GM19372 (cell line): ENCODE results near the gene TIAM2.
"Not testable (repeated sequence)": the region's sequence is repeated elsewhere in the genome, so short reads cannot be mapped to it uniquely, and the experiment has no call there.

Source experiments
- ATAC-seq: cut with Tn5 transposase; IDR thresholded peaks from one replicate; pipeline ENCODE4 v1.9.1; 2021; ENCODE audit warnings: mild to moderate bottlenecking, low read depth, moderate library complexity; ENCODE audit not compliant: unreplicated experiment

TIAM2 gene

DNA sequence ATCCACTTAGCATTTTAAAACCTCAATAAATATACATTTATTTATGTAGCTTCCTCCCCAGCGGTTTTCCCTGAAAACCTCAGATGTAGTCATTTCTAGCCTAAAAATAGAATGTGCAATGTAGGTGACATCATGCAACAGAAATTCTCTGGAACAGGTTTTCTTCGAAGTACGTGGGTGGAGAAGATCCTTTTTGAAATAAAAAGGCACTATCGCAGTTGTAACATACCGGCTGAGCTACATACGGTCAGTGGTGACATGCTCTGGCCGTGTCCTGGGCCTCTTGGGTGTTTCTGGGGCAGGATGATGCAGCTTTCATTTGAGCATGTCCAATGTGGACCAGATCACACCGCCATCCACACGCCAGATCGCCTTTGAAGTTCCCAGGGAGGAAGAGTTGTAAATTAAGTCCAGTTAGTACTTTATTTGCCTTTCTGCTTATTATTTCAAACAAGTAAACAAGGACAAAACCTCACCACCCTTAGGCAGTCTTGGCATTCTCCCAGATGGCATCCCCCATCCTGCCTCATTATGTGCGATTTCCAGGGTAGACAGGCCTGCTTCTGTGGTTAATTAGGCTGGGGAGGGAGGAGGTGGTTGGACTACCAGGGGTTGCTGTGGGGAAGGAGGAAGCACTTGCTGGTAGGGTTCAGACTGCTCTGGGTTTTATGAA, 159.2 kb downstream of the TIAM2 start:
- ATAC-seq: no peak

DNA sequence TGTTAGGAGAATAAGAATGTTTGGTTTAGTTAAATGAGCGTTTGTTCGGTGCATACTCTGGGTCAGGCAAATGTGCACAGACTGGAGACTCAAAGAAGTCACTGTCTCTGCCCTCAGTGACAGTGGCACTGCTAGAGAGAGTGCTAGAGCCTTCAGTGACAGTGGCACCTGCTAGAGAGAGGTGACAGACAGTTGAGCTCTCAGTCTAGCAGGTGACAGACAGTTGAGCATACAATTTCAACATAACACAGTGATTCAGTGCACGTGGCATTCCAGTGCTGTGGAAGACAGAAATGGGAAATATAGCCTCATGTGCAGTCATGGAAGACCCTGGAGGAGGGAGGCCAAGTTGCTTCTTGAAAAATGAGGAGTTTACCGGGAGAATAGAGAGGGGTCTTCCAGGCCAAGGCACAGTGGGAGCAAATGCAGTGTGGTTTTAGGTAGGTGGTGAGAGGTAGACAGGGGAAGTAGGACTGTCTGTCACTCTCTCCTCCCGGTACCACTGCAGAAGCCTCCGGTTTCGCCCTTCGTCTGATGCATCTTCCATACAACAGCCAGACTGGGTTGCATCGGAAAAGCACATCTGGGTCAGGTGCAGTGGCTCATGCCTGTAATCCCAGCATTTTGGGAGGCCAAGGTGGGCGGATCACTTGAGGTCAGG, 160.8 kb downstream of the TIAM2 start:
- no peak for ATAC-seq

DNA sequence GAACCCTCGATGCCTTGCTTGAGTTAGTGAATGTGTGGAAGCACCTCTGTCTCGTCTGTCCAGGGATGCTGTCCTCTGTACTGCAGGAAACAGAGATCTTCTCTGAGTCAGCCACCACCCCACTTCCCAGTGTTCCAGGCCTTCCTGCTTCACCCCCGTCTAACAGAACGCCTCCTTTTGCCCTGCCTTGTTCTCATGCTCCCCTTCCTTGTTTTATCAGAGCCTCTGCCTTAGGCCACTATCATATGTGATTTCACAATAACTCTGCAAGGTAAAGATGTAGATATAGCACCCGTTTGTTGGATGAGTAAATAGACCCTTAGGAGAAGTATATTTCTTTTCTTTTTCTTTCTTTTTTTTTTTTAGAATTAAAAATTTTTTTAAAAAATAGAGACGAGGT, 162.0 kb downstream of the TIAM2 start:
- no peak for ATAC-seq

DNA sequence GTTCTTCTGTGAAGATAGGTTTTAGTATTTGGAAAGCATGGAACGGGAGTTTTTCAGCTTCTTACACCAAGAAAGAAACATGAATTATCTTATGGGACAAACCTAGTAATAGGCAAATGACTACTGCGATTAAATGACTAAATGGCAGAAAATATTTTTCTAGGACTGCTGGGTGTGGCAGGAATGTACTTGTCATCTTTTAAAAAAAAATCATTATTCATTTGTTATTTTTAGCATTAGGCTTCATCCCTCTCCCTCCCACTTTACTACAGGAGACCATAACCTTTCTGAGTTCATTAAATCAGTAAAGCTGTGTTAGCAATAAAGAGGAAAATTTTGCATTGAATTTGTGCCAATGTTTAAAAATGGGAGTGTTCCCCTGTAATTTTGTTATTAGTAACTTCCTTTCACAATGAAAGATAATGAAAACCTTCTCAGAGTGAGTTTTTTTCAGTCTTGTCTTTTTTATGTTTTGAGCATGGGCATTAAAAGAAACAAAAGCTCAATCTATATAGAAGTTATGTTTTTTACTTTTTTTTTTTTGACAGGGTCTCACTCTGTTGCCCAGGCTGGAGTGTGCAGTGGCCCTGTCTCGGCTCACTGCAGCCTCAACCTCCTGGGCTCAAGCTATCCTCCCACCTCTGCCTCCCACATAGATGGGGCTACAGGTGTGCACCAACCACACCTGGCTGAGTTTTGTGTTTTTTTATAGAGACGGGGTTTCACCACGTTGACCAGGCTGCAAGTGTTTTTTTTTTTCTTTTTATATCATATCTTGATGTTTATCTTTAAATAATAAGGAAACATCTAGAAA, 163.1 kb downstream of the TIAM2 start:
- no peak for ATAC-seq

DNA sequence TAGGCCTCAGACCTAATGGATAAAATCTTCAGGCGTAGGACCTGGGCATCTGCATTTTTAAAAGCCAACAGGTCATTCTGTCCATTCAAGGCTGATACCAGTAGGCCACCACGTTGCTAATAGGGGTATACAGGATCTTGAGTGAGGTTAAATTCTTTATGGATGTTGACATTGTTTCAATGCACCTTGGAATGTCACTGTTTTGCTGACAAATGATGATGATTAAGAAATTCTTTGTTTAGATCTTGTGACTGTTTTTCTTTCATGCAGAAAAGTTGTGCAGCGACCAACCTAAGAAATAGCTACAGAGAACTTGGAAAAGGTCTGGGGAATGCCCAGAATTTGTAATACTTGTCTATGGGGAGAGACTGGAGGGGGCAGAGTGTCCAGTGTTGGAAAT, 167.6 kb downstream of the TIAM2 start:
- no peak for ATAC-seq

DNA sequence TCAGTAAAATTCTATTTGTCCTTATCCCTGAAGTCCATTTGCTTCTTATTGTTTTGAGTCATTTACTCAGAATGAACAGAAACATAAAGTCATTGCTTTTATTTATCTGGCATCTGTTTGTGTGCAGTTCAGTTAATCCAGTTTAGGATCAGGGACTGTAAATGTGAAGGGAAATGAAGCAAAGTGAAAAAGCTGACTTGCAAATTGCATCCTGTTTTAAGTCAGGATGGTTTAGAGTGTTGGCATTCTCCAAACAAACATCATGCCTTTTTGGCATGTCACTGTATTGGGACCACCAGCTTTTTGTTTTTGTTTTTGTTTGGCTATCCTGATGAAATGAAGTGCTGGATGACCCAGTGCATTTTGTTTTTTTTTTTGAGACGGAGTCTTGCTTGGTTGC, 168.5 kb downstream of the TIAM2 start:
- ATAC-seq: no peak

DNA sequence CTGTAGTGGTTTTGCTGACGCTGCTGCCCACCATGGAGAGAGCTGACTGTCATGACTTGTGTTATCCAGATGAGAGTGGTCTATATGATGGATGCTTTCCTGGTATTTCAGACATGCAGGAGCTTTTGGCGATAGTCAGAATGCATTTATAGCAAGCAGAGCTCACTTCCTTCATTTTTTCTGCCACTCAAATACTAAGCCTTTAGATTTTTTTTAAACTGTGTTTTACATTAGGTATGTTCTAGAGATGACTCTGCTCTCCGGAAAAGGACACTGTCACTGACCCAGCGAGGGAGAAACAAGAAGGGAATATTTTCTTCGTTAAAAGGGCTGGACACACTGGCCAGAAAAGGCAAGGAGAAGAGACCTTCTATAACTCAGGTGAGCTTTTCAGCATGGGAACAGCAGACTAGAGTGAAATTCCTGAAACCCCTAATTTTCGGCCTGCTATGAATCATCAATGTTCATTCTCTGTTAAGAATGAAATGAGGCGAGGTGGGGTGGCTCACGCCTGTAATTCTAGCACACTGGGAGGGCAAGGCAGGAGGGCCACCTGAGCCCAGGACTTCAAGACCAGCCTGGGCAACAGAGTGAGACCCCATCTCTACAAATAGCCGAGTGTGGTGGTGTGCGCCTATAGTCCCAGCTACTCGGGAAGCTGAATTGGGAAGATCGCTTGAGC, 170.1 kb downstream of the TIAM2 start:
- ATAC-seq: no peak

DNA sequence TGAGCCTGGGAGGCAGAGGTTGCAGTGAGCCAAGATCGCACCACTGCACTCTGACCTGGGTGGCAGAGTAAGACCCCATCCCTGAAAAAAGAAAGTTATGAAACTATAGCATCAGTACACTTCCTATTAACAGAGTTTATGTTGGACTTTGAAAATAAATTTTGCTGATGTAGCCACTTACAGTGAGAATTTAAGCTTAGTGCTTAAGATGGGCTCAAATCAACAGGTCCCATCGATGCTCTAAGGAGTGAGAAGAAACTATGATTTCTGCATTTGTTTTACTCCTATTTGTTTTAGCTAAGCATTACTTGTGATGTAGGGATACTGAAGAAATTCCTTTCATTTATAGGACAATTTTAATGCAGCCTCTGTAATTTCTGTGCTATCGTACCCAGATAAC, 175.4 kb downstream of the TIAM2 start:
- ATAC-seq: no peak

DNA sequence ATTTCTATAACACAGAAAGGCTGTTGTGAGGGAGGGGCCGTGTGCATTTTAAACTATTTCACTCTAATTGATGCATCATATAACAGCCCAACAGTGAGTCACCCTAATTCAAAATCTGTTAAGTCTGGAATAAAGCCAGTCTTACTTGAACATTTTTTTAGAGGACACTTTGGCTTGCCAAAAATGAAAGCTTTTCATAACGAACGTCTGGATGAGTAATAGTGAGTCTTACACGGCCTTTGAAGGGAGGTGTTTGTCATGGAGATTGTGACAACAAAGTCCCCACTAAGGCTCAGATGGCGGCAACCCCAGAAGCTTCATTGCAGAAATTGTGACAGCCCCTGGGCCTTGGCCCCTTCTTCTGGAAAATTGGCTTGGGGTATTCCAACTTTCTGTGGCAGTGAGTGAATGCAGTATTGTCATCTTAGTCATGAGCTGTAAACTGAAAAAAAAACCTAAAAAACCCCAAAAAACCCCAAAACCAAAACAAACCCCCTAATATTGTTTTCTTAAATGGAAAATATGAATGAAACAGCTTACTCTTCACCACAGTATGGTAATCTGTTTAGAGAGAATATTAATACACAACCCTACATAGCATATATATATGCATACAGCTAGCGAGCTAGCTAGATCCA, 176.1 kb downstream of the TIAM2 start:
- peak; percentile 76 for ATAC-seq

DNA sequence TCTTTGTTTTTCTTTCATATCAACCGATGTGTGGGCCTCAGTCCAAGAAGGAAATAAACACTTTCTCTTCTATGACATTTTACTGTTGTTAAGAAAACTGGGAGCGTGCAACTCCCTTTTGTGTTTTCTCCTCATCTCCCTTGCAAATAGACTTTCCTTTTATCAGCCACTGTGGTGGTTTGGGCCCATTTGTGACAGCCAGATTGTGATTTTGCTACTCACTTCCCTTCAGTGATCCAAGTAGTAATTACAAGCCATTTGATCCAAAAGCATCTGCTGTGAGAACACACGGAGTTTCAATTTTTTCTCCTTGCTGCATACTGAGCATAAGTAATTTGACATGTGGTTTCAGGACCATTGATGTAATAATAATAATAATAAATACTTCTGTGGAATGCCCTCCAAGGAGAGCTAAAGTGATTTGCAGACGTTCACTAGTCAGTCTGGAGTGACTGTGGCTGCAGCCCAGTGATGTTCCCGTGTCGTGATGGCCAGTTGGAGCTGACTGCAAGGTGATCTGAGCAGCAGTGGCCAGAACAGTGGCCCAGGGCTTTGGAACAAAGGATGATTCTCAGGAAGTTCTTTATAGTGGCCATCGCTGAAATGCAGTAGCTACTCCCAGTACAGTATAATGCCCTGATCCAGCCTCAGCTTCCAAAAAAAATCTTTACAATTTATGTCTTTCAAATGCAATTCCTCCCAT, 176.8 kb downstream of the TIAM2 start:
- ATAC-seq: no peak

DNA sequence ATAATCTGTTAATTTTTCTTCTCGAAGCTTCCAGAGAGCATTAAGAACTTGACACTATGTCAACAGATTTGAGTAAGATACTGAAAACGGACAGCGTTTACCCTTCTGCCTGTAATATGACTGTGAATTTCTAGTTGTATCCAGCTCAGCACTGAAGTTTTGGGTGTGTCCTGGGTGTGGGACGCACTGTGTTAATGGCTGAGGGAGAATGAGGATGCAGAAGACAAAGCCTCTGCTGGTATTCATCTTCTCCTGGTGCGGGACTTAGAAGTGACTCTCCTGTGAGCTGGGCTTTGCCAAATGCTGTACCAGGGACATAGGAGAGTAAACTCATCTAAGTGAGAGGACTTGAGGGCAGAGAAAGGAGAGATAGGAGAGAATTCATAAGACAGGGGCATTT, 178.4 kb downstream of the TIAM2 start:
- ATAC-seq: no peak

DNA sequence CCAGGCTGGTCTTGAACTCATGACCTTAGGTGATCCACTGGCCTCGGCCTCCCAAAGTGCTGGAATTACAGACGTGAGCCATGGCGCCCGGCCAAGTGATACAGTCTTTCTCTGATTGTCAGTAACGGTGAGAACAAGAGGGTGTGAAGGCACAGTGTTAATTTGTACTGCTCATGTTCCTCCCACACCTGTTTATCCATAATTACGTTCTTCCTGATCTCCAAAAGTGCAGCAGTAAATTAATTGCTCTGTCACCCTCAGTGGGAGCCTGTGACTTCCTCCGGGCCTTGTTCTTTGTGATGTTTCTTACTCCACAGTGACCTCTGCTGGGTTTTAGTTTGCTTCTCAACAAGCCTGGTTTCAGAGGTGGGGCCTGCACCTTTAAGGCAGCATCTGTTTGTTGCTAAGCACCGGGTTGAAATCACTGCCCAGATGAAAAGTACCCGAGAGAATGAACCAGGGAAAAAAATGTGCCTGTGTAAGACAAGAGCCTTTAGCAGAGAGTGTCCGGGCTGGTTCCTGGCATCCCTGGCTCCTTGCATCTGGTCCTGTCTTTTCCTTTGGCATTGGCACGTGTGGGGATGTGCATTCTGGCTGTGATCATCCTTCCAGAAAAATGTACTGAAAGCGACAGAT, 179.6 kb downstream of the TIAM2 start:
- peak; percentile 57 for ATAC-seq

DNA sequence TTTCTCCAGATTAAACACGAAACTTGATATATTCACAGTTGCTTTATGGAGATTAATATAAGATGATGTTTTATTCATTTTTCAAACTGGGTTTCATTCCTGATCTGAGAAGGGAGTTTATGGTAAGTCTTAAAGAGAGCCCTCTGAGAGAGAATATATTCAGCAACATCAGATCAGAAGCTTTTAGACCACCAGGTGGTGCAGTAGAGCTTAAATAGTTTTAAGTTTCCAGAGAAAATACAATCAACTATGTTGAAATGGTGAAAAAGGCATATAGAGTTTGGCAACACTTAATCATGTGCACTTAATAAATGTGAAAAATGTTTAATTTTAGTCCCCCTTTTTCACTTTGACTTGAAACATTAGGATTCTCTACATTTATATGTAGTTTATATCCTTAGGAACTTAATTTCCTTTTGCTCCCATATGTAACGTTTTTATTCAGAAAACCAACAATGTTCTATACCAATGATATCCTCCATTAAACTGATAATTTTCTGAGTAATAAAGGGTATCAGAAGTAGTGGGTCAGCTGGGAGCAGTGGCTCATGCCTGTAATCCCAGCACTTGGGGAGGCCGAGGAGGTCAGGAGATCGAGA, 182.3 kb downstream of the TIAM2 start:
- no peak for ATAC-seq

DNA sequence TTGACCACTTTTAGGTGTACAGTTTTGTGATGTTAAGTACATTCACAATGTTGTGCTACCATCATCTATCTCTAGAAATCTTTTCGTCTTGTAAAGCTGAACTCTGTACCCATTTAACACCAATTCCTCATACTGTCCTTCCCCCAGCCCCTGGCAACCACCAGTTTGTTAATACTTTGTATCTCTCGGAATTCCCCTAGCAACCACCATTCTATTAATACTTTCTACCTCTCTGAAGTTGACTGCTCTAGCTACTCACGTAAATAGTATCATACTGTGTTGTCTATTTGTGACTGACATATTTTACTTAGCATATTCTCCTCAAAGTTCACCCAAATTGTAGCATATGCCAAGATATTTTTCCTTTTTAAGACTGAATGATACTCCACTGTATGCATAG, 186.4 kb downstream of the TIAM2 start:
- ATAC-seq: peak; percentile 52

DNA sequence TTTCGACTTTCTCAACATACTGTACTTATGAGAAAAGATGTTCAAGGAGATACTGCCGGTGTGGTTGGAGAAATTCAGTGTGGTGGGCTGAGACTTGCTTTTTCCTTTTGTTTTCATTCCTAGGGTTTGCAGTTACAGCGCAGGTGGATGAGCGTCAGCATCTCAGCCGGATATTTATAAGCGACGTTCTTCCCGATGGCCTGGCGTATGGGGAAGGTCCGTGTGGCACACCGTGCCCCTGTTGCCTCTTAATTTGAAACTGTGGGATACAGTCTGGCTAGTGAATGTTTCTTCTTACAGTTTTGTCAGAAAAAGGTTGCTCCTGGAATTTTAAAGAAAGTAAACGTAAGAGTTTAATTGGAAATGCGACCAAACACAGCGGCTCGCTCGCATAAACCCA, 187.0 kb downstream of the TIAM2 start:
- no peak for ATAC-seq

DNA sequence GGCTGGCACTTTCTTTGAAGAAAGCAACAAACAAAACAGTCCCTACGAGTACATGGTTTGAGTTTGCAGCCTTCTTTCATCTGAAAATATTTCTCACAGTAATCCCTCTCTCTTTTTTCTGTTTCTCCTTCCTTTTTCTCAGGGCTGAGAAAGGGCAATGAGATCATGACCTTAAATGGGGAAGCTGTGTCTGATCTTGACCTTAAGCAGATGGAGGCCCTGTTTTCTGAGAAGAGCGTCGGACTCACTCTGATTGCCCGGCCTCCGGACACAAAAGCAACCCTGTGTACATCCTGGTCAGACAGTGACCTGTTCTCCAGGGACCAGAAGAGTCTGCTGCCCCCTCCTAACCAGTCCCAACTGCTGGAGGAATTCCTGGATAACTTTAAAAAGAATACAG, 188.0 kb downstream of the TIAM2 start:
- ATAC-seq: peak; percentile 39

DNA sequence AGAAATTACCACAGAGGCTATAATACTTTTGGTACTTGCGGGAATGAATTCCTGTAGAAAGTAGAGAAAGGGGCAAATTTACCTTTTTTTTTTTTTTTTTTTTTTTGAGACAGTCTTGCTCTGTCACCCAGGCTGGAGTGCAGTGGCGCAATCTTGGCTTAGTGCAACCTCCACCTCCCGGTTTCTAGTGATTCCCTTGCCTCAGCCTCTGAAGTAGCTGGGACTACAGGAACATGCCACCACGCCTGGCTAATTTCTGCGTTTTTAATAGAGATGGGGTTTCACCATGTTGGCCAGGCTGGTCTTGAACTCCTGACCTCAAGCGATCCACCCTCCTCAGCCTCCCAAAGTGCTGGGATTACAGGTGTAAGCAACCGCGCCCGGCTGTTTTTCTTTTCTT, 189.9 kb downstream of the TIAM2 start:
- ATAC-seq: not testable (repeated sequence)

DNA sequence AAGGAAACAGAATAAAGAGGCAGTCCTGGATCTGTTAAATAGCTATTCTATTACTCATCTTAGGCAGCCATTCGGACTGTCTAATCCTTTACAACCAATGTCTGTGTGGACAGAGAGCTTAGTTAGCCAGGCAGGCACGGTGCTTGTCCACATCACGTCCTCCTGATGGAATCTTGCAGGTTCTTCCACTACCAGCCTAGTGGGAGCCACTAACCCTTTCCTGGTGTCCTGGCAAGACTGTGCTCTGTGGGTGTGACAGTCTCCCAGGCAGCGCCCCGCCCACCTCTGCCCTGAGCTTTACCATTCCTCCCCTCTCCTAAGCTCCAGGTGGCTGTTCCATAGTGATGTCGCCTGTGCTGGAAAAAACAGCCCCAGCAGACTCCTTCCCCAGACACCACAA, 190.4 kb downstream of the TIAM2 start:
- no peak for ATAC-seq

DNA sequence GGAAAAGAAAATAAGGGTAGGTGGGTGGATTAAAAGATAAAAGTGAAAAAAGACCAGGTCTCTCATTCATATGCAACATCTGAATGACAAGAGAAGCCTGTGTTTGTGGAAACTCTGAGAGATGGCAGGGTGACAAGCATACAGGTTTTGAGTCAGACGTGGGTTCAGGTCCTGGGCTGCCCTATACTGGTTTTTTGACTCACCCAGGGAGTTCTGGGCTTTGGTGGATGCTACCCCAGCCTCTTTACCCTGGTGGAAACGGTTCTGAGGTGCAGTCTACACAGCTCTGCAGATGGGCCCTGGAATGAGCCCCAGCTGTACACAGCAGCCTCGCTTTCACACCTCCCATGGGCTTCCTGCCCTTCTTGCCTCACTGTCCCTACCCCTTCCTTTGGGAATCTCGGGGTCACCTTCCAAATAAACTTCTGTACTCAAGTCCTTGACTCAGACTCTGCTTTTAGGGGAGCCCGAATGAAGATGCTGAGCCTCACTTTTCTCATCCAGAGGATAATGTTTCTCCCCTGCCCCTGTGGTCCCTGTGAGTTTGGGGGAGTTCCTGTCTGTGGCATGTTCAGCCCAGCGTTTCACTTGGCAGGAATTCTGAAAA, 191.0 kb downstream of the TIAM2 start:
- ATAC-seq: no peak
